Measurements from ENCODE around the gene E4F1. TPM values are rescaled to one million over a fixed set of nuclear protein-coding genes. Genes with fewer than 3 reads are reported as not detected.

Gene E4F1
- total and polyA plus RNA-seq, 2 donors (not counting 1 experiment from before 2014, with no cell fraction given): 41.8 to 70.9 TPM

DNA sequence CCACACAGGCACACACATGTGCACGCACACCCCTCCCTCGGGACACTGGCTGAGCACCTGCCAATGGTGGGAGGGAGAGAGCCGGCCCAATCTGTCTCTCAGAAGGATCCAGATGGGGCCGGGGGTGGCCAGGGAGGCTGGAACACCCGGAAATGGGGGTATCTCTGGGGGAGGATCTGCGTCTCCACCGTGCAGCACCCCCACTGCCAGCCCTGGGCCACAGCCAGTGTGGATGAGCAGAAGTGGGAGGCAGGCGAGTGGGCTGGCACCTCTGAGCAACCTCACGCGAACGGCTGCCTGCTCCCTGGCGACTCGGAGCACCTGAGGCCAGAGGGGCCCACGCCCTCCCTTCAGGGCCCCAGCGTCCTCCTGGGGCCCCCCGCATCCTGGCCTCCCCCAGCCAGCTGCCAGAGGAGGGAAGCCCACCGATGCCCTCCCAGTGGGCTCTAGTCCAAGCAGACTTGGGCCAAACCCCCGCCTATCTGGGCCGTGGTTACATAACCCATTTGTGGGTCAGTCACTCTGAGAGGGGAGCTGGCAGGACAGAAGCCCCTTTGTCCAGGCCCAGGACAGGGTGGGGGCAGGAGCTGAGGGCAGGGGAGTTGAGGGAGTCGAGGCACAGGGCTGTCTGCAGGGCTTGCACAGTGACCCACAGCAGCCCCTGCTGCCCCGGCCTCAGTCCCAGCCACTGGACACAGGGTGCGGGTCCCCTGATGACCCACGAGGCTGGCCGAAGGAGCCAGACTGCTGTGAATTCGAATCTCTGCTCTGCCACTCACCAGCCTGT lies 32.5 kb upstream of the E4F1 start:
- CTCF ChIA-PET: no interaction called here
- Histone ChIP-seq H3K27me3 (replicated peaks in 1 of 4; ENCODE audit: control extremely low read depth in 1 of 4, control insufficient read depth in 3 of 4, insufficient read depth in 4 of 4, low read length in 3 of 4) (peaks cover 0 to 25% (median 13%) of the 10 kb centered on the region in 4 experiments), H2AFZ (ENCODE audit: insufficient read depth, low read depth, low read length, poor library complexity, severe bottlenecking) (no peak overlapping the region), H3K4me3 (ENCODE audit: control extremely low read depth in 1 of 5, extremely low read depth in 1 of 5, insufficient read depth in 1 of 5, low read depth in 2 of 5, low read length in 4 of 5) (no peak overlapping the region), H3K36me3 (replicated peaks in 1 of 2; ENCODE audit: control extremely low read depth in 1 of 2, control insufficient read depth in 1 of 2, extremely low read depth in 1 of 2, insufficient read depth in 2 of 2, low read length in 1 of 2) (no peaks in the 10 kb centered on the region), H3K4me2 (replicated peaks; ENCODE audit: low read depth, low read length, poor library complexity, severe bottlenecking) (no peak overlapping the region), H3K4me1 (ENCODE audit: control insufficient read depth in 2 of 2, insufficient read depth in 2 of 2, low read length in 2 of 2) (peaks cover 11 to 14% of the 10 kb centered on the region in 2 donors), H3K27ac (ENCODE audit: low read length in 2 of 2) (no peak overlapping the region), H3K9ac (ENCODE audit: low read length) (no peak overlapping the region), H3K9me3 (ENCODE audit: control extremely low read depth in 1 of 3, control insufficient read depth in 2 of 3, insufficient read depth in 1 of 3, low read length in 2 of 3) (peaks cover 0 to 6% (median 0%) of the 10 kb centered on the region in 3 donors), H4K20me1 (ENCODE audit: control insufficient read depth, insufficient read depth, low read length, poor library complexity, severe bottlenecking) (no peaks in the 10 kb centered on the region), H3K79me2 (ENCODE audit: control insufficient read depth, insufficient read depth, low read length) (no peaks in the 10 kb centered on the region)
- POLR2A ChIA-PET: no interaction called here
- DNase-seq (no peak), ATAC-seq (ENCODE audit: low read depth) (no peak)
- Mint-ChIP-seq H3K4me3 (no peak overlapping the region), H3K27ac (no peak overlapping the region), H3K9me3 (ENCODE audit: insufficient read depth) (no peaks in the 10 kb centered on the region), H3K4me1 (peaks cover 7% of the 10 kb centered on the region), H3K27me3 (peaks cover 12% of the 10 kb centered on the region)
- intact Hi-C loops (cut with micrococcal nuclease): loop anchor here (10.0 kb wide), 2 partner anchors 154 to 414 kb away; partner anchors contain the start of gene ABCA3
- TF ChIP-seq, protein P1, sequence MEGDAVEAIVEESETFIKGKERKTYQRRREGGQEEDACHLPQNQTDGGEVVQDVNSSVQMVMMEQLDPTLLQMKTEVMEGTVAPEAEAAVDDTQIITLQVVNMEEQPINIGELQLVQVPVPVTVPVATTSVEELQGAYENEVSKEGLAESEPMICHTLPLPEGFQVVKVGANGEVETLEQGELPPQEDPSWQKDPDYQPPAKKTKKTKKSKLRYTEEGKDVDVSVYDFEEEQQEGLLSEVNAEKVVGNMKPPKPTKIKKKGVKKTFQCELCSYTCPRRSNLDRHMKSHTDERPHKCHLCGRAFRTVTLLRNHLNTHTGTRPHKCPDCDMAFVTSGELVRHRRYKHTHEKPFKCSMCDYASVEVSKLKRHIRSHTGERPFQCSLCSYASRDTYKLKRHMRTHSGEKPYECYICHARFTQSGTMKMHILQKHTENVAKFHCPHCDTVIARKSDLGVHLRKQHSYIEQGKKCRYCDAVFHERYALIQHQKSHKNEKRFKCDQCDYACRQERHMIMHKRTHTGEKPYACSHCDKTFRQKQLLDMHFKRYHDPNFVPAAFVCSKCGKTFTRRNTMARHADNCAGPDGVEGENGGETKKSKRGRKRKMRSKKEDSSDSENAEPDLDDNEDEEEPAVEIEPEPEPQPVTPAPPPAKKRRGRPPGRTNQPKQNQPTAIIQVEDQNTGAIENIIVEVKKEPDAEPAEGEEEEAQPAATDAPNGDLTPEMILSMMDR (IDR thresholded peaks at IDR 0.05): no peak
- no peak for TF ChIP-seq EZH2 (IDR thresholded peaks at IDR 0.05; ENCODE audit: borderline replicate concordance, insufficient read depth, low read depth, low read length, poor library complexity, severe bottlenecking)
- WGBS (ENCODE audit: insufficient coverage): 76% methylated on average over 25 of the region's 25 CpGs

DNA sequence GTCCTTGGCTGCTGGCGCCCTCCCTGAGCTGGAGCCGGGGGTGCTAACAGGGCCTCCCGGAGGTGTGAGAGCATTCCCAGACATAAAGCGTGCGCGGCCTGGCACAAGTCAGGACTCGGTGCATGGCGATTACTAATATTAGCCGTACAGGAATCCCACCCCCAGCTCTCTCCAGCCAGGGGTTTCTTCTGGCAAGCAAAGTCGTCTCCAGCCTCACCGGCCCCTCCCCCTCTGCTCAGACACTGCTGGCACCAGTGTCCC lies 32.0 kb upstream of the E4F1 start:
- DNase-seq: no peak
- peaks cover 12% of the 10 kb centered on the region for H3K27me3 Mint-ChIP-seq
- POLR2A ChIA-PET: no interaction called here
- no peak overlapping the region for H3K4me3 Mint-ChIP-seq
- CTCF ChIA-PET: no interaction called here
- Histone ChIP-seq H3K79me2 (ENCODE audit: control insufficient read depth, insufficient read depth, low read length) (no peaks in the 10 kb centered on the region), H3K9ac (ENCODE audit: low read length) (no peak overlapping the region), H3K4me2 (replicated peaks; ENCODE audit: low read depth, low read length, poor library complexity, severe bottlenecking) (no peak overlapping the region), H3K4me3 (ENCODE audit: control extremely low read depth in 1 of 5, extremely low read depth in 1 of 5, insufficient read depth in 1 of 5, low read depth in 2 of 5, low read length in 4 of 5) (no peak overlapping the region), H3K27me3 (replicated peaks in 1 of 4; ENCODE audit: control extremely low read depth in 1 of 4, control insufficient read depth in 3 of 4, insufficient read depth in 4 of 4, low read length in 3 of 4) (peaks cover 0 to 27% (median 13%) of the 10 kb centered on the region in 4 experiments), H3K27ac (ENCODE audit: low read length in 2 of 2) (no peak overlapping the region), H3K36me3 (replicated peaks in 1 of 2; ENCODE audit: control extremely low read depth in 1 of 2, control insufficient read depth in 1 of 2, extremely low read depth in 1 of 2, insufficient read depth in 2 of 2, low read length in 1 of 2) (no peaks in the 10 kb centered on the region), H2AFZ (ENCODE audit: insufficient read depth, low read depth, low read length, poor library complexity, severe bottlenecking) (no peak overlapping the region), H3K4me1 (ENCODE audit: control insufficient read depth in 2 of 2, insufficient read depth in 2 of 2, low read length in 2 of 2) (peaks cover 12 to 15% of the 10 kb centered on the region in 2 donors), H4K20me1 (ENCODE audit: control insufficient read depth, insufficient read depth, low read length, poor library complexity, severe bottlenecking) (no peaks in the 10 kb centered on the region), H3K9me3 (ENCODE audit: control extremely low read depth in 1 of 3, control insufficient read depth in 2 of 3, insufficient read depth in 1 of 3, low read length in 2 of 3) (peaks cover 0 to 6% (median 0%) of the 10 kb centered on the region in 3 donors)
- no peak overlapping the region for H3K27ac Mint-ChIP-seq
- TF ChIP-seq, protein P1 (IDR thresholded peaks at IDR 0.05): no peak
- no peak for TF ChIP-seq EZH2 (IDR thresholded peaks at IDR 0.05; ENCODE audit: borderline replicate concordance, insufficient read depth, low read depth, low read length, poor library complexity, severe bottlenecking)
- H3K4me1 Mint-ChIP-seq: peaks cover 7% of the 10 kb centered on the region
- H3K9me3 Mint-ChIP-seq (ENCODE audit: insufficient read depth): no peaks in the 10 kb centered on the region
- intact Hi-C loops (cut with micrococcal nuclease): loop anchor here (10.0 kb wide), 2 partner anchors 153 to 413 kb away; partner anchors contain the start of gene ABCA3
- no peak for ATAC-seq (ENCODE audit: low read depth)
- 93% methylated on average over 11 of the region's 11 CpGs for WGBS (ENCODE audit: insufficient coverage)

Data from B cell (primary cell).